Effector CD8-positive, alpha-beta T cell (primary cell): ENCODE measurements around the gene ZNRF3.
"Not testable (repeated sequence)": the region's sequence is repeated elsewhere in the genome, so short reads cannot be mapped to it uniquely, and the experiment has no call there.

ENCODE experiments used
- DNase-seq: peaks from one replicate; lab custom pipeline; 2025; lab: John Stamatoyannopoulos, UW

Gene ZNRF3

DNA sequence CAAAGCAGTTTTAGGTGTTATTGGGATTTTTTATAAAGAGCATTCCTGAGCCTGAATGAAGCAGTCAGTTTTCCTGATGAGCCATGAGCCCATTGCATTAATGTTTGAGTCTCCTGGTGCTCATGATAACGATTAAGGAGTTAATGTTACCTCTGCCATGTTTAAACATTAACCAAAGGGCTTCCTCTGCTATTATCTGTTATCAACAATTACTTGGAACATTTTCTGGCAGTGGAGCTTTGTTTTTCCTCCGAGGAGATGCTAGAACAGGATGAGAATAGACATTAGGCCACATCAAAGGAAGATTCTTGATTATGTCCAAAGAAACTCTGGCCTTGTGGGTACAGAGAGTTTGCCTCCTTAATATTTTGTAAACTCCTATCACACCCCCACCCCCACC is 49.9 kb downstream of the ZNRF3 start:
- no peak for DNase-seq

DNA sequence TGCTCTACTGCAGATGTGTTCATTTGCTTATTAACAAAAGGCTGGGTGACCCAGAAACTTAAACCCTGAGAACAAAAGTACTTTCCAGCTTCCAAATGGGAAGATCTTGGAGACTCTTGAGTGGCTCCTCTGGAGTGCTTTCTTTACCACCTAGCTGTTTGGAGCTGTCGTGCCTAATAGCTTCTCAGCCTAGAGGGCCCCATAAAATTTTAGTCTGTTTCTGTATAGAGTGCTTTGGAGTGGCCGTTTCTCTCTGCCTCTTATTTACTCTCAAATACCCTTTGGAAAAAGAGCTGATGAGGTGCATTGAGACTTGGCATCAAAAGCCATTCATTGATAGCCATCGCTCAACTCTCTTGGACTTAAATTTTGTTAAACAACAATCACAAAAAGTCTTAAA is 50.7 kb downstream of the ZNRF3 start:
- DNase-seq = no peak

DNA sequence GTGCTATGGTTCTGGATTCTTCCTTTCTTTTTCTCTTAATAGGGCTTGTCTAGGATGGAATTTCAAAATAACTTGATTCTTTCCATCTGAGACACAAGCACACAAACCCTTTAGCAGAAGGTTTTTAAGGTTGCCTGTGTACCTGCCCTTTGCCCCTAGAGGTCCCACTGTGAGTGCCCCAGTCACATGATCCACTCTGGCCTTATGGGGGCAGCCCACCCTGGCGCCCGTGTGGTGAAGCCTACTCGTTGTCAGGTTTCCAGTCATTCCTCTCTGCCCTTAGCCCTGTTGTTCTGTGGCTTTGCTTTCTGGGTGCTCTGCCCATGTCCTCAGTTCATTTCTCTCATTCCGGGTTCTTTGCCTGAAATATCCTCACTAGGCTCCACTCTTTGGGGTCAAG is 51.8 kb downstream of the ZNRF3 start:
- no peak for DNase-seq

DNA sequence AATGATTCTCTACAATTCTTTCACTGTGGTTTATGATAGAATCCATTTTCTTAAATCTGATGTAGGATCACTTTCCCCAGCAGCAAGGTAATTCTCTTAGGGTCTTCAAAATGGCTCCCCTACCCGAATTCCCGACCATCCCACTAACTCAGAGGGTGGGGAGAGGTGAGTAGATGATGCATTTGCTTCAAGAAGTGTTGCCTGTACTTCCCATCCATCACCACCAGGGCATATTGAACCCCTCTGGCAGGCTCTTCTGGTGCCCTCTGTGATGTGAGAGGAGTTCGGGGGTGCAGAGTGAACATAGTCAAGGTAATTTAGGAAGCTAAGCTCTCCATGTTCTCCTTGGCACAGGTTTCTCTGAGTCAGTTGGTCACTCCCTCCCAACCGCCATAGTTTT is 52.3 kb downstream of the ZNRF3 start:
- no peak for DNase-seq

DNA sequence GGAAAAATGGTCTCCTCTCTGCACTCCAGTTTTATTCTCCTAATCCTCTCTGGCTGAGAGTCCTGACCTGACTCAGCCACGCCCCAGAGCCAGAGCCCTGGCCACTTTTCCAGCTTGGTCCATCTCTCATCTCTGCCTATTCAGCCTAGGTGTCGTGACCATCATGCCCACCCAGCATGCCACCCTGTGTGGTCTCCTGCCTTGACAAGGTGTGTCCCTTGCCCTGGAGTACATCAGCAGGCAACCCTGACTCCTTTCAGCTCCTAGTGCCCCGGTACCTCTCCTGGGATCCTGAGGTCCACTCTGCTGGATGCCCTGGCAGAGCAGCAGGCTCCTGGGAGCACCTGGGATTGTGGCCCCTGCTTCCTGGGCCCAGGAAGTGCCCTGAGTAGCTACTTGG is 52.8 kb downstream of the ZNRF3 start:
- DNase-seq = no peak

DNA sequence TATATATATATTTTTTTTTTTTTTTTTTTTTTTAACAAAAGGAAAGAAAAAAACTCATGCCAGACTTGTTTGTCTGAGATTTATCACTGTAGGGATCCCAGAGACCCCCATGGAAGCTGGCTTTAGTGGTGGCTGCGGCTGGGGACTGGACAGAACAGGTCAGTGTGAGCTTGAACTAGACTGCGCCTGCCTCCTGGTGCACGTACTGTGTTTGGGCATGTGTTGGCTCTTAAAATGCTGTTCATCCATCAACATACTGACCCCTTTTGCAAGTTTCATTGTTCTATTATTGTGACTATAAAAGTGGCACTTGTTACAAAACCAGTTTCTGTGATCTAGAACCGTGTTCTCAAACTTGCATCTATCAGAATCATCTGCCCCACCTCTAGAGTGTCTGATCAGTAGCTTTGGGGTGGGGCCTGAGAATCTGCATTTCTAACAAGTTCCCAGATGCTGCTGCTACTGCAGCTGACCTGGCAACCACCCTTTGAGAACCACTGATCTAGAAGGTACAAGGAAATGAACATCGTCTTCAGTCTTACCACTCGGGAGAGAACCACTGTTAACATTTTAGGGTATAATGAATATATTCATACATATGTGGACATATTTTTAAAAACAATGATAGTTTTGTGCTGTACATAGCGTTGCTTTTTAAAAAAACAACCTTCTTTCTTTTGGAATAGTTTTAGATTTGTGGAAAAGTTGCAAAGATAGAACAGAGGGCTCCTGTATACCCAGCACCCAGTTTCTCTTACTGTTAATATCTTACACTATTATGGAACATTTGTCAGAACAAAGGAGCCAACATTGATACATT is 54.0 kb downstream of the ZNRF3 start:
- no peak for DNase-seq

DNA sequence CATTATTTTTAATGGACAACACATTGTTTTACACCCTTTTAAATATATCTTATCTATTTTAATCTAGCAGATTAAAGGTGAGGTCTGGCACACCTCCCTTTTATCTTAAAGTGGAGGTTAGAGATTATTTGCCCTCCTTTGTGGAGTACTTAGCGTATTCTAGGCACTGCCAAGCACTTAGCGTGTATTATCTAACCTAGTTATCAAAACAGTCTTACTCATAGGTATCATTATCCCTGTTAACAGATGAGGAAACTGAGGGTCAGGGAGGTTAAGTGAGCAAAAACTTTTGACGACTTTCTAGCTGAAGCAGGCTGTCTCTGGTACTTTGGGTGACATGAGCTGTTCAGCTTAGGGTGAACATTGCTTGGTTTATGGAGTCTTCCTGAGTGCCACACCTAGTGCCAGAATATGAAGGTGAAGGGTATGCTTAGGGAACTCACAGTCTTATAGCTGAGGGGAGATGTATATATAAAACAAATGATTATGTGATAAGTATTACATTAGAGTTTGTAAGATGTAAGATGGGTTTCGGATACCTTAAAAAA is 55.0 kb downstream of the ZNRF3 start:
- no peak for DNase-seq

DNA sequence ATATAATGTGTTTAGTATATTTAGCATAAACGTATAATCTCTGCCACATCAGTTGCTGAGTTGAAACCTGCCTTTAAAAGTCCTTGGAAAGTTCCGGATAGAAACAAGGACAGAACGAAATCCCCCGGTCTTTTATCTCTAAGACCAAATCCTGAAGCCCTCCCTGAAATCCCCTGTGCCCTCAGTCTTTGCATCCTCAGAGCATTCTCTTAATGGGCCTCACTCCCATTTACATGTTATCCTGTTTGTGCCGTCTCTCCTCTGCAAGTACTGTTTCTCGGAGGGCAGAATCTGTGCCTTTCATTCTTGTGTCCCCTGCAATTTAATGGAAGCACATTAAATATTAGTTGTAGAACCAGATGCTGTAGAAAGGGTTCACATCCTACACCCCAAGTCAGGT is 56.0 kb downstream of the ZNRF3 start:
- DNase-seq = no peak

DNA sequence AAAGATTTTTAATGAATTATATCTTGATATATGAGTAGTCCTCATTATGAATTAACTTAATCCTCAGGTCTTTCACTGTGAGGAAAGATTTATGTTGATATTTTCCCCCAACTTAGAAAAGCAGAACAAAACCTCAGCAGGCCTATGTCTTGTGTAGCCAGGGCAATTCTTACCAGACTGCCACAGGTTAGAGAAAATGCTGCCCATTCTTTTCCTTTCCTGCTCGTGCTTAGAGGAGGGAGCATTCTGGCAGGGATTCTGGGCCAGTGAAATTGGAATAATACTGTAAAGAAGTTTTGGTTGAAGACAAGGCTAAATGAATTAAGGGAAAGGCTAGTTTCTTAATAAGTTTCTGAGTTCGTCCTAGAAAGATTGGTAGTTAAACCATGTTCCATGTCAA is 56.6 kb downstream of the ZNRF3 start:
- DNase-seq = no peak

DNA sequence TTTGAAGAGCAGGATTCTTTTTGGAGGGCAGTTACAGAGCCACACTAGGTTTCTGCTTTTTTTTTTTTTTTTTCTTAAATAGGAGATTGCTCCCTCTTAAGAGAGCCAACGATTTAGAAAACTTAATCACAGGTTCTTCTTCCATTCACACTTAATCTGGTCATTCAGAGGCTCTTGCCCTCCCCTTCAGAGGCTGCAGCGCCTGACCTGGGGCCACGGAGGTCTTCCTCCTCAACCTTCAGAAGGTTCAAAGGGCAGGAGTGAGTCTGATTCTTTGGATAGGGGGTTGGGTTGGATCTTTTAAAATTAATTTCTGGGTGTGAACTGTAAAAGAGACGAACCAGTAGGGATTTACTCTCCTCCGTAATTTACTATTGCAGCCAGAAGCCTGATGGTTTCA is 57.1 kb downstream of the ZNRF3 start:
- no peak for DNase-seq

DNA sequence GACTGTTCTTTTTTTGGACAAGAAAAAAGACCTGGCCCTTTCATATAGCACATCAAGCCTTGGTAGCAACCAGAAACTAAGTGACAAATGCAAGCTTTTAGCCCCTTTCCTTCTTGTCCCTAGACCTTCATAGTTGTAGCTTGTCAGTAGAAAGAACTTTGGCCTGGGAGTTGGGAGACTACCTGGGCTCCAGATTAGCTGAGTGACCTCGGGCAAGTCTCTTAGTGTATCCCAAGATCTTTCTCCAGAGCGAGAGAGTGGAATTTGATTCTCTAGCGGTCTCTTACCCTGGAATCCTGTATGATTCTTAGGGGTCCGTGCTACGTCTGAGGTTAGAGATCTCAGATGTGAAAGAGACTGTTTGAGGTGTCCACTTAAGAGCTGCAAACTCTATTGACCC is 59.0 kb downstream of the ZNRF3 start:
- no peak for DNase-seq

DNA sequence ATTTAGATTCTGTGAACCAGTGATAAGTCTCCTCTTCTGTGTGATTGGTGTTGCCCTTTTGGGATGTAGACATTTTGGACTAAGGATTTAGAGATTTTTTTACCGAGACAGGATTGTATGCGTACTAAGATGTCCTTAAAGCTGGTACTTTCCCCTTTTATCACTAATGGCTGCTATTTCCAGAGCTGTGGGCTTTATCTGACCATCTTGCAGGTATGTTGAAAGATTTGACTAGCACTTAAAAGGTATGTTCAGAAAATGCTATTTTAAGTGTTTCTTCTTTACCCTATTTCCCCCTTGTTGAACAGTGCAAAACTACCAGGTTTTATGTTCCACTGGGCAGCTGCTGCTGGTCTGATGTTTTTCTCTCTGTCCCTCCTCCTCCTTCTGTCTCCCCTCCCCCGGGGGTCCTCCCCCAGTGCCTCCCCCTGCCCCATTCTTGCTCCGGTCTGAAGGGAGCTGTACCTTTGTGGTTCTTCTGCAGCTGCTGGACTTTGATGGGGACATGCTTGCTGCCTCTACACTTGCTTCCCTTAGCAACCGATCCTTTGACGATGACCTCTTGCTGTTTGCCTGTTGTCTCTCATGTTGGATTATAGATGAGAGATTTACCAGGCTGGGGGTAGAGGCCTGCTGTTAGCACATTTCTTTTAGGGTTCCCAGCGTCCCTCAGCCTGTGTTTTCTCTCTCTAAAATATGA is 59.6 kb downstream of the ZNRF3 start:
- DNase-seq = no peak

DNA sequence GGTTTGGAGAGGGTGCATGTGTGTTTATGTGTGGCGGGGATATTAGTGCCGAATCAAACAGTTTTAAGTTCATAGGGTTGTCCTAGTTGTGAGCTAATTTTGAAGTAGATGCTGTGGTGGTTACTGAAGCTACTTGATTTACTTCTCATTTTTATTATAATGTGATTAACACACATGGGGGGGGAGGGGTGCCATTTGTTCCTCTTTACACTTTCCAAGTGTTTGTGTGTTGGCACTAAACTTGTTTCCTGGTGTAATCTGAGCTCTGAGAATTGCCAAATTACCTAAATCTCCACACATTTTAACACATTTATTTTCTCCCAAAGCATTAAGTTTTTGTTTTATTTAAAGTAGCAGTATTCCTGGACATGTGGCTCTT is 60.1 kb downstream of the ZNRF3 start:
- no peak for DNase-seq

DNA sequence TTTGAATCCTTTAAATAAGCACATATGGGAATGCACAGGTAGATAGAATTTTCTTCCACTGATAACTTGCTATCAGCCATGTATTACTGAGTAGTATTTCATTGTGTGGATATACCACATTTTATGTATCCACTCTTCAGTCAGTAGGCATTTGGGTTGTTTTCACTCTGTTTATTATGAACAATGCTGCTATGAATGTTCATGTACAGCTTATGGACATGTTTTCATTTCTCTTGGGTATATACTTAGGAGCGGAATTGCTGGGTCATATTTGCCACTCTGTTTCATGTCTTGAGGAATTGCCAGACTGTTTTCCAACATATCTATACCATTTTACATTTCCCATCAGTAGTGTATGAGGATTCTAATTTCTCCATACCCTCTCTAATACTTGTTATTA is 63.8 kb downstream of the ZNRF3 start:
- no peak for DNase-seq

DNA sequence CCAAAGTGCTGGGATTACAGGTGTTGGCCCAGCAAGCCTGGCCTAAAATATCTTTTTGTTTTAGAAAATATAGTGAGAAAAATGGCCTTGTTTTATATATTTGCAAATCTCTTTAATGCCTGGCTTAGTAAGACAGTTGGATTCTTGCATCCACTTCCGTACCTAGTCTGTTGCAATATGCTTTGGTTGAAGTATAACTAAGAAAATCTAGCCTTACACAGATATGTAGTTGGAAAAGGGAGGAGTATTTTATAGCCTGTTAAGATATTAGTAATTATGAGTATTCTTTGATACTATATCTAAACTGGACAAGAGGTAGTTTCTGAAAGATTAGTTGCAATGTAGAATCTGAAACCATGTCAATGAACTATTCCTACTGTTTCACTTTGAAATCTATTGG is 65.1 kb downstream of the ZNRF3 start:
- DNase-seq = no peak

DNA sequence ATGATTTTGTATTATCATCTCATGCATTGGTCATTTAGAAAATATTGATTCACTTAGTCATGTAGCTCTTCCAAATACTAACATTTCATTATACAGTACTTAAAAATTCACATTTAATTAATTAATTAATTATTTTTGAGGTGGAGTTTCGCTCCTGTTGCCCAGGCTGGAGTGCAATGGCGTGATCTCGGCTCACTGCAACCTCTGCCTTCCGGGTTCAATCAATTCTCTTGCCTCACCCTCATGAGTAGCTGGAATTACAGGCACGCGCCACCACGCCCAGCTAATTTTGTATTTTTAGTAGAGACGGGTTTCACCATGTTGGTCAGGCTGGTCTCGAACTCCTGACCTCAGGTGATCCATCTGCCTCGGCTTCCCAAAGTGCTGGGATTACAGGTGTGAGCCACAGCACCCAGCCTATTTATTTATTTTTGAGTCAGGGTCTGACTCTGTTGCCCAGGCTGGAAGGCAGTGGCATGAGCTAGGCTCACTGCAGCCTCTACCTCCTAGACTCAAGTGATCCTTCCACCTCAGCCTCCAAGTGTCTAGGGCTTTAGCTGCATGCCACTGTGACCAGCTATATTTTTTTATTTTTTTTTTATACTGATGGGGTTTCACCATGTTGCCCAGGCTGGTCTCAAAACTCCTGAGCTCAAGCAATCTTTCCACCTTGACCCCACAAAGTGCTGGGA is 65.6 kb downstream of the ZNRF3 start:
- not testable (repeated sequence) for DNase-seq

DNA sequence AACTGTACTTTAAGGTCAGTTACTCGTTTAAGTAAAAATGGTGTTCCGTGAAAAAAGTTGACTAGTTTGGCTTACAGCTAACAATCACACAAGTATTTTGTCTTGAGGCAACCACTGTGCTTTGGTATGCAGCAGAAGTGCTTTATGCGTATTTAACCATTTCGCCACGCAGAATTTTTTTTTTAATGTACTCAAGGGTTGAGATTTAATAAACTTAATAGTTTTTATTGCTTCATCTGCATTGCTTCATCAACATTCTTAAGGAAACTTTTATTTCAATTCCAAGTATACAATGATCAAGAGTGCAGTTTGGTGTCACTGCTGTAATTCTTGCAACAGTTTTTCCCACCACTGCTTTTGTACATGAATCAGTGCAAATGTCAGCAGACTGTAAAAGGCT is 66.4 kb downstream of the ZNRF3 start:
- no peak for DNase-seq

DNA sequence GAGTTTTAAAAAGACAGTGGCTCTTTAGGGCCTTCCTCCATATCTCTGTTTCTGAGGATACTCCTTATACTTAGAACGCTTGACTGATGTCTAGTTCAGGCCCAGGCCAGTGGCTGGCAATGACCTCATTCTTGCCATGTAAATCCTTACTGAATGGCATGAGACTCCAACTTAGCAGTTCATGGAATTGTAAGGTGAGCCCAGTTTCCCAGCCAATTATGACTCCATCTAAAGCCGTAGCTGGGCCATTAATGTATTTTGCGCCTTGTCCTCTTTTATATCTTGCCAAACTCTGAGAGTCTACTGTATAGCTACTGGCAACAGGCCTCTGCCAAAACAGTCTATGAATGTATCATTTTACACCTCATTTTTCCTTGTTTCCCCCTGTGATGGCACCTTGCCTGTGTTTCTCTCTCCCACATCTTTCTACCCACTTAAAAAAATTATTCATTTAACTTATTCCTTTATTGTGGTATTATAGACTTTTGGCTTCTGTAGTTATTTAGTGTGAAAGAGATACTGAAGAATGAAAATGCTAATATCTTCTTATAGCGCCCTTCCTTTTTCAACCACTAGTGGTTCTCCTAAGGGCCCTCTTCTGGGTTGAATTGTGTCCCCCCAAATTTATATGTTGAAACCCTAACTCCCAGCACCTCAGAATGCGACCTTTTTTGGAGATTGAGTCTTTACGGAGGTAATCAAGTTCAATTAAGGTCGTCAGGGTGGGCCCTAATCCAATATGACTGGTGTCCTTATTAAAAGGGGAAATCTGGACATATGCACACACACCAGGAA is 67.4 kb downstream of the ZNRF3 start:
- DNase-seq = no peak

DNA sequence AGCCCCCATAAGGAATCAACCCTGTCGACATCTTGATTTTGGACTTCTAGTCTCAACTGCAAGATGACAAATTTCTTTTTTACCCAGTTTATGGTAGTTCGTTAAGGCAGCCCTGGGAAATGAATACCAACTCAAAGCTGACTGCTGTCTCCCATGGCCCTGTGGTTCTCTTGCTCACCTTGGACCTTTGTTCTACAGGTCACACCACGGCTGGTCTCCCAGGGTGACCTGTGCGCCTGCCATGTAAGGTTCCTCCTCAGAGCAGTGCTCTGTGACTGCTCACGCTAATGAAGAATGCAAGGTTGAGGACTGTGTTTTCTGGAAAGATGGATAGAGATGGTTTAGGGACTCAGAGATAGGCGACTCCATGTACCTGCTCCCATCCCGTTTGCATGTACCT is 68.2 kb downstream of the ZNRF3 start:
- no peak for DNase-seq

DNA sequence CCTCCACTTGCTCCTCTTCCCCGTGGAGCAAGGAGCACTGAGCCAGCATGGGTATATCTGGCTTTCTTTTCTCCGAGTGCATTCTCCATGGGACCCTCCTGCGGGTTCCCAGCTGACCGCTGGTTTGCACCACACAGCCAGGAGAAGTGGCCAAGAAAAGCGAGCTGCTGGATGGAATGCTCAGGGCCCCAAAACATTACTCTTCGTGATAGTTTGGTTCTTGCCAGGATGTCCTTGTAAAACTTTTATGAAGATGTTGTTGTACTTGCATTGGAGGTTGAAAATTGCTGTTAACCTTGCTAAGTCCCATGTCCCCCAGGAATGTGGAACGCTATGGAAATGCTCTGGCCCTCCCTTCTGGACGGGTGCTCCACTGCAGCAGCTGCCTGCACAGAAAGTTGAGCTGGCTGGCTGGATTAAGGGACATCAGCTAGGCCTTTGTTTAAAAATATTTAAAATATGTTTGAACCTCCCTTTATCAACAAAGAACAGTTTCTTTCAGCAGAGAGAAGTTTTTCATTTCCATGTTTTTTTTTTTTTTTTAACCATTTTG is 68.7 kb downstream of the ZNRF3 start:
- DNase-seq = no peak

DNA sequence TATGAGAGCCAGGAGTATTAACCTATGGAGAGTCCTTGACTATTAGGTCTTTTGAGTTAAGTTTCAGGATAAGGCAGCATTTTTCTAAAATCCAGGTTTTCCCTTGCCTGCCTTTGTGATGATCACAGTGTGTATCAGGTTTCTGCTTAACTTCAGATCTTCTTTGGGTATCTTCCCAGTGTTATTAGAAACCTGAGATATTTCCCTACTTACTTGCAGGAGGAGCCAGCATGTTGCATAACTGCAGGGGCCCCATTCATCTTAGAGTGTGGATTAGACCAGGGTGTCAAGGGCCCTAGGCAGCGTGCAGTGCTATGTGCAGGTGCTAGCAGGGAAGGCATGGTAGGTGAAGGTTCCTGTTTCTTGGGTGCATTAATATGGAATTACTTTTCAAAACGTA is 69.5 kb downstream of the ZNRF3 start:
- DNase-seq = no peak

DNA sequence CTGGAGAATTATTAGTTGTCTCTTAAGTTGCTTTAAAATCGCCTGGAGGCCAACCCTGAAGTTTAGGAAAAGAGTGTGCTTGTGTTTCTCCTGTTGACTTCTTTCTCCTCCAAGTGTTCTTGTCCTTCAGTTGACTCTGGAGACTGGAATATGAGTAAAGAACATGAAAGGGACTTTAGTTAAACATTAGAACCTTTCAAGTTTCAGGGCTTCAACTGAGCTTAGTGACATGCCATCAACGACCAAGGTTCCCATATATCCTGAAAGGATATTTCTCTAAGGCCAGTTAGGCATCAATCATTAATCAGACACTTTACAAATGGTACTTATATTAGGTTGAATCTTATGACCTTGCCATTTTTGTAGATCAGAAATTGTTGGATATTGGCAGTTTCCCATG is 70.0 kb downstream of the ZNRF3 start:
- no peak for DNase-seq
